Erythroblast (primary cell): ENCODE measurements around the gene MINPP1.

Source experiments
- GATA1 ChIP-seq: IDR thresholded peaks from 2 replicates; pipeline ENCODE4 v1.6.1; 2011; ENCODE audit warnings: low read depth, mild to moderate bottlenecking, control low read depth, low read length, moderate library complexity
- POLR2A ChIP-seq: IDR thresholded peaks from 2 replicates; pipeline ENCODE4 v1.6.1; 2011; ENCODE audit warnings: mild to moderate bottlenecking, low read length

DNA sequence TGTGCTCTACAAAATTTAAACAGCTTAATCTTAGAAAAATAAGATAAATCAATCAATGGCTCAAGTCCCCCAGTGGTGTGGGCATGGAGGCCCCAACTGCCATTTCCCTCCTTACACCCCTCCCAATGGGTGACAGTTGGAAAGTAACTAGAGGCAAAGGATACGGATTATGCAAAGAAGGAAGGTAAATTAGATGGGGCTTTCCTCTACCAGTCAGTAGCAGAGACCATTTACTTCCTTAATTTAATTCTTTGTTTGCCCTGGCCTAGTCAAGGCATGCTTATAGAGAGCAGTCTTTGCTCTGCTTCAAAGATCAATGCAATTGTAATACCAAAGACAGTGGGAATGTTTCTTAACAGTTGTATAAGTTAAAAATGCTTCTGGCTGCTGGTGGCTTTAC is 91.7 kb downstream of the MINPP1 start:
- no peak for TF ChIP-seq POLR2A
- TF ChIP-seq GATA1: no peak
